GM18861 (cell line): ENCODE results near the gene CYLC1.

Experiments used
- ATAC-seq: cut with Tn5 transposase; IDR thresholded peaks from one replicate; pipeline ENCODE4 v1.9.1; 2021; ENCODE audit not compliant: unreplicated experiment

The CYLC1 gene

DNA sequence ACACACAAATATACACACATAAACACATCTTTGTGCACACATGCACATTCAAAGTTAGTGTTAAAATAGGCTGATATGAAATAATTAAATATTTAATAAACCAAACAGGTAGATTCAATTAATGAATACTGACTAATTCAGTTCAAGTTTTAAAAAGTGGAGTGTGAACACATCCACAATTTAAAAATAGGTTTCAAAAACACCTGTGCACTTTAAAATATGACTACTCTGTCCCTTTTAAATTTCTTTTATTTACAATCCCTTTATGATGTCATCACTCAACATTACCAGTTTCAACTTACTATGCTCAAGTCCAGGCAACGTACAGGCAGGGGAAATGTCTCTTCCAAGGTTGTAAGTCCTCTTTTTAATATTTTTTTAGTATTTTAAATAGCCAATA is at the start of gene CYLC1:
CYLC1 (plus strand) TSS at position 301 of the 400 bp plus-strand sequence; CDS start at position 338, 37 bp downstream.
- ATAC-seq, result no peak

- no peak for ATAC-seq
These were observed 41.6 kb upstream of the CYLC1 start for GRCh38 chrX:83819304-83819703.

GRCh38 chrX:83829874-83830273 is 31.1 kb upstream of the CYLC1 start:
- ATAC-seq, result peak; percentile 74

DNA sequence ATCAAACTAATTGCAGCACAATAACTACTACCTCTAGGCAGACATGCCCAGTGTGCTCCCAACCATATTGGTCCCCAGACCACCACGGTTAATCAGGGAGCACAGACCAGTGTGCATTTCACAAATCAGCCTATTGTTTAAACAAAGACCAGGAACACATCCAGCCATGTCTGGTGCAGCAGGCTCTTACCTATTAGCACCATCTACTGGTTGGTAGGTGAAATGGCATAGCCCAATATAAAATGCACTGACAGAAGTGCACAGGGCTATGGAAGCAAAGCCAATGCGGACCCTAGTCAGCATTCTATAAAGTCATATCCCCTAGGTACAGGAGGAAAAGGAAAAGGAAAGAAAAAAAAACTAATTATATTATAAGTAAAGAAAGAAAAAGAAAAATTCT is 15.5 kb upstream of the CYLC1 start:
- ATAC-seq, result peak; percentile 99

- ATAC-seq, result no peak
These were observed 13.6 kb upstream of the CYLC1 start for GRCh38 chrX:83847339-83847738.

DNA sequence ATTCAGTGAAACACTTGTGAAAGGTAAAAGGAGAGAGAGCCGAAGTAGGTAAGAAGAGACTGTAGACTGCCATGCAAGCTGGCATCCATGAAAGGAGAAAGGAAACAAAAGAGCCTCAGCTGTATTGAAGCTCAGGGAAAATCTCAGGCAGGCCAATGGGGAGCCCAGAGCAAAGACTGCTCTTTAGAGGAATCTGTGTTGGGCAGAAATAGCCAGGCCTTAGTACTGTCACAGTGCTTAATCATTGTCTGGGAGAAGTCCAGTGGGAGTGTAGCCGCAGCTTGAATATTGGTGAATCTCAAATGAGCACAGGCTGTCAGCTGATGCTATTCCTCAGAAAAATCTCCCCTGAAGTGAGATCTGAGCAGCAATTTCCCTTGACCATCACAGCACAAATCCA is 27.6 kb downstream of the CYLC1 start:
- no peak for ATAC-seq

DNA sequence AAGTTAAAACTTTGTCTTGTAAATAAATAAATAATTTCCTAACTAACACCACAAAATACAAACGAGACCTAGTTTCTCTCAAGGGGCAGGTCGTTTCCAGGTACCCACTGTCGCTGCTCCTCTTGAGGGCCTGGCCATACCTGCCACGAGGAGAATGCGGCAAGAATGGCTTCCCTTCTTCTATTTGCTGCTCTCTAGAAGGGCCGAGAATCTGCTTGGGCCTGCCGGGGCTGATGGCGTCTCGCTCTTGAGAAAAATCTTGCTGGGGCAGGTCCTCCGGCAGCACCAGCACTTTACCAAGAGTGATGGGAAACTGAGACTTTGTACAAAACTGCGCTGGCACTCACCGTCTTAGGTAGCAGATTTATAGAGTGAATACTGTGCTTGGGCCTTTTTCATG is 31.5 kb downstream of the CYLC1 start:
- no peak for ATAC-seq

GRCh38 chrX:83906921-83907320 is 46.0 kb downstream of the CYLC1 start:
- no peak for ATAC-seq

DNA sequence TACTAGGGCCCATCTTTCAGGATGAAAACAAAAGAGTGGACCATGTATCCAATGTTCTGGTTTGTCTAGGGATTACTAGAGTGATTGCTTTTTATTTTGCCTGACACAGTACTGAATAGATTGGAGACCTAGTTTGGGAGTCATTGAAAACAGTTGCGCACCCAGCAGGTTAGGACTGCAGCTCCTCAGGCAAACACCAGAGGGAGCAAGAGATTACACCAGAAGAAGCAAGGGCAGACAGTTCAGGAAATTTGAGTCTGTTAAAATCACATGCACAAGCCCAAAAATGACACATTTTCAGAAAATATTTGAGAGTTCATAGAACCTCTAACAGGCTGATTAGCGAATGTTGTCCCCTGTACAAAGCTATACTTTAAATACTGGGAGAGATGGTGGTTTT is 55.6 kb downstream of the CYLC1 start:
- peak; percentile 79 for ATAC-seq

DNA sequence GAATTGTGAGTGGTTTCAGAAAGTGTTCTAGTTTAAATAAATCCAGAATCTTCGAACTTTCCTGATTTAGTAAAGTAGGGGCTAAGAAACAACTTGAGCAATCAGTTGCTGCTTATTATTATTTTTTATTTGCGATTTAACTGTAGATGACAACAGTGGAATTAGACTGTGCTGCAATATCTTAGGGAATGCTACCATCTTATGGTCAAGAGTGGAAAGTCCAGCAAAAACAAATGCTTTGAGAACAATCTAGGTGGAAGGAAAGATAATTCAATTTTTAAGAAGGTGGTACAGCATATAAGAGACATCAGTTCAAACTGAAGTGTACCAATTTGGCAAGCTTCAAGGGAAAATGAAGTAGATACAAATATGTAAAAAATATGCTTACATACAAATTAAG is 73.3 kb downstream of the CYLC1 start:
- ATAC-seq, result no peak
